ENCODE results near the gene RABL2B.

RABL2B gene

DNA sequence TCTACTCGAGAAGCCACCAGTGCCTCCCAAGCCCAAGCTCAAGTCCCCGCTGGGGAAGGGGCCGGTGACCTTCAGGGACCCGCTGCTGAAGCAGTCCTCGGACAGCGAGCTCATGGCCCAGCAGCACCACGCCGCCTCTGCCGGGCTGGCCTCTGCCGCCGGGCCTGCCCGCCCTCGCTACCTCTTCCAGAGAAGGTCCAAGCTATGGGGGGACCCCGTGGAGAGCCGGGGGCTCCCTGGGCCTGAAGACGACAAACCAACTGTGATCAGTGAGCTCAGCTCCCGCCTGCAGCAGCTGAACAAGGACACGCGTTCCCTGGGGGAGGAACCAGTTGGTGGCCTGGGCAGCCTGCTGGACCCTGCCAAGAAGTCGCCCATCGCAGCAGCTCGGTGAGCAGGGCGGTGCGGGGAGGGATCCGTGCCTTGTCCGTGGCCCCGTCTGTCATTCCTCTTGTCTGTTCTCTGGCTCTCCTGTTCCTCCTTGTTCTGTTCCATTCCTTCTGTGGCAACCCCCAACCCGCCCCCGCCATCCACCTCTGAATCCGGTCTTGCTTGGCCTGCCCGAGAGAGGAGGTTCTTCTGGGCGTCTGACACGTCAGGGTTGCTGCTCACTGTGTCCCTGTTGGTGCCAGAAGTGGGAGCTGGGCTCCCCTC, 61.3 kb downstream of the RABL2B start:
- DNase-seq: no peak

DNA sequence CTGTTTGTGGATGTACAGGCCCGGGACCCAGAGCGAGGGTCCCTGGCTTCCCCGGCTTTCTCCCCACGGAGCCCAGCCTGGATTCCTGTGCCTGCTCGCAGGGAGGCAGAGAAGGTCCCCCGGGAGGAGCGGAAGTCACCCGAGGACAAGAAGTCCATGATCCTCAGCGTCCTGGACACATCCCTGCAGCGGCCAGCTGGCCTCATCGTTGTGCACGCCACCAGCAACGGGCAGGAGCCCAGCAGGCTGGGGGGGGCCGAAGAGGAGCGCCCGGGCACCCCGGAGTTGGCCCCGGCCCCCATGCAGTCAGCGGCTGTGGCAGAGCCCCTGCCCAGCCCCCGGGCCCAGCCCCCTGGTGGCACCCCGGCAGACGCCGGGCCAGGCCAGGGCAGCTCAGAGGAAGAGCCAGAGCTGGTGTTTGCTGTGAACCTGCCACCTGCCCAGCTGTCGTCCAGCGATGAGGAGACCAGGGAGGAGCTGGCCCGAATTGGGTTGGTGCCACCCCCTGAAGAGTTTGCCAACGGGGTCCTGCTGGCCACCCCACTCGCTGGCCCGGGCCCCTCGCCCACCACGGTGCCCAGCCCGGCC, 62.1 kb downstream of the RABL2B start:
- no peak for DNase-seq

DNA sequence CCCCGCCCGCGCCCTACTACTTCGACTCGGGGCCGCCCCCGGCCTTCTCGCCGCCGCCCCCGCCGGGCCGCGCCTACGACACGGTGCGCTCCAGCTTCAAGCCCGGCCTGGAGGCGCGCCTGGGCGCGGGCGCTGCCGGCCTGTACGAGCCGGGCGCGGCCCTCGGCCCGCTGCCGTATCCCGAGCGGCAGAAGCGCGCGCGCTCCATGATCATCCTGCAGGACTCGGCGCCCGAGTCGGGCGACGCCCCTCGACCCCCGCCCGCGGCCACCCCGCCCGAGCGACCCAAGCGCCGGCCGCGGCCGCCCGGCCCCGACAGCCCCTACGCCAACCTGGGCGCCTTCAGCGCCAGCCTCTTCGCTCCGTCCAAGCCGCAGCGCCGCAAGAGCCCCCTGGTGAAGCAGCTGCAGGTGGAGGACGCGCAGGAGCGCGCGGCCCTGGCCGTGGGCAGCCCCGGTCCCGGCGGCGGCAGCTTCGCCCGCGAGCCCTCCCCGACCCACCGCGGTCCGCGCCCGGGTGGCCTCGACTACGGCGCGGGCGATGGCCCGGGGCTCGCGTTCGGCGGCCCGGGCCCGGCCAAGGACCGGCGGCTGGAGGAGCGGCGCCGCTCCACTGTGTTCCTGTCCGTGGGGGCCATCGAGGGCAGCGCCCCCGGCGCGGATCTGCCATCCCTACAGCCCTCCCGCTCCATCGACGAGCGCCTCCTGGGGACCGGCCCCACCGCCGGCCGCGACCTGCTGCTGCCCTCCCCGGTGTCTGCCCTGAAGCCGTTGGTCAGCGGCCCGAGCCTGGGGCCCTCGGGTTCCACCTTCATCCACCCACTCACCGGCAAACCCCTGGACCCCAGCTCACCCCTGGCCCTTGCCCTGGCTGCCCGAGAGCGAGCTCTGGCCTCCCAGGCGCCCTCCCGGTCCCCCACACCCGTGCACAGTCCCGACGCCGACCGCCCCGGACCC, 62.9 kb downstream of the RABL2B start:
- no peak for DNase-seq

DNA sequence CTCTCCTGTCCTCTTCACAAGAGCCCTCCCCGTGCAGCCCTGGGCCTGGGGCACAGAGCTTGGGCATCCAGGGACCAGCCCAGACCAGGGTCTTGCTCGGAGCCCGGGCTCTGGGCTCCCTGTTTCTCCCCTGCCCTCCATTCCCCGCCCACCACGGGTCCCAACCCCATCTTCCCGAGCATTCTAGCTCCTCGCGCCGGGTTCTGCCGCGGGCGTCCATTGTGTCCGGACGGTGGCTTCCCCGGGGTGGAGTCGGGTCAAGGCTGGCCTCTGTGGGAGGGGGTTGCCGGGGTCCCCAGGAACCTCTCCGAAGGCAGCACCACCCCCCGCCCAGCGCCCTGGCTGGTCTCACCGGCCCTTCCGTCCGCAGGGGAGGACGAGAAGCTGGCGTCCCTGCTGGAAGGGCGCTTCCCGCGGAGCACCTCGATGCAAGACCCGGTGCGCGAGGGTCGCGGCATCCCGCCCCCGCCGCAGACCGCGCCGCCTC, 63.6 kb downstream of the RABL2B start:
- no peak for DNase-seq

DNA sequence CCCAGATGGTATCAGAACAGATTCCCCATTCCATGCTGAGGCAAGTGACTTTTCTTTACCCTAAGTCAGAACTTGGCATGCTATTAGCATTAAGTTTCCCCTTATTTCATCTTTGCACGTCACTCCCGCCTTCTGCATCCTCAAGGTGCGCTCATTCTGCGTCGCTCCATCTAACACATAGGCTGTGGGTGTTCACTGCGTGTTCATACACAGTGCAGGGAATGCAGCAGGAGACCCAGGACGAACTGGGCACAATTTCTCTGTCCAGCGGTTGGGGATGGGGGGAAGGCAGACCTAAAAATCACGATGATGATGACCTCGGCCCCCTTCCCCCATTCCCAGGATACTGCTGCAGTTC, 65.1 kb downstream of the RABL2B start:
- DNase-seq: no peak

DNA sequence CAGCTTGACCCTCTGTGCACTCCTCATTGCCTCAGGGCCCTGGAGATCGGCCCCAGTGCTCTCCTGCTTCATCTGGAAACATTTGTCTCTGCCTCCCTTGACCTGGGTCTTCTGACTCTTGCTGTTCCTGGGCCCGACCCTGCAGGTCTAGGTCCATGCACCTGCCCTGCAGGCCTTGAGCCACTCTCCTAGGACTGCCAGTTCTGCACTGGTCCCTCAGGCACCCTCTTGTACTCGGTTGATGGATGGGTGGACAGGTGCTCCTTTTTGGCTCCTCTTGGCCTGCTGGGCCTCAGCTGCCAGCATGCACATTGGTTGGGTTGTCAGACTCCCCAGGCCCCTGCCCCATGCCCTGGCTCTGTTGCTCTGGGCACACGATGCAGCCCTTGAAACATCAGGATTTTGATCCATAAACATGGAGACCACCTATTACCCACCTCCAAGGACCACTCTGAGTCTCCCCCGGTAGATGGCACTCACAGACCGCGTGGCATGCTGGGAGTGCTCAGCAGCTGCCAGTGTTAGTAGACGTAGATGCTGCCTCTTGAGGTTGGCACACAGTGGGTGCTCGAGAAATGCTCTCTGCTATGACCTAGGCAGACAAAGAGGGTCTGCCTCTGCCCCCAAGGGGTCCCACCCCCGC, 65.6 kb downstream of the RABL2B start:
- no peak for DNase-seq

All from suppressor macrophage treated with lipopolysaccharide for 1 hour (primary cell).